Tibial nerve (tissue), 4 donors: ENCODE data around the gene ZDHHC11. TPM values are rescaled to one million over a fixed set of nuclear protein-coding genes. Genes with fewer than 3 reads are reported as not detected.
"Not testable (repeated sequence)": the region's sequence is repeated elsewhere in the genome, so short reads cannot be mapped to it uniquely, and the experiment has no call there.

Experiments
- DNase-seq, 2 donors: peaks; one replicate each; pipeline ENCODE4 v3.0.0-alpha.2; 2019; ENCODE audit warnings: low spot score in 2 of 2
- H3K27ac ChIP-seq, 4 donors: fragments of 200-600 bp; sonication (generic) in 3 of 4; one replicate each; pipeline ENCODE4 v1.5.1; 2017 to 2019; ENCODE audit warnings: mild to moderate bottlenecking in 1 of 4
- H3K27me3 ChIP-seq, 2 donors: fragments of 200-600 bp; sonication (generic) in 1 of 2; one replicate each; pipeline versions ENCODE4 v1.5.1 to v1.6.0; 2017 to 2019
- H3K36me3 ChIP-seq, 3 donors: fragments of 200-600 bp; sonication (generic); one replicate each; pipeline ENCODE4 v1.5.1; 2018 to 2019
- H3K4me1 ChIP-seq, 4 donors: fragments of 200-600 bp; sonication (generic) in 3 of 4; one replicate each; pipeline ENCODE4 v1.5.1; 2017 to 2019
- H3K4me3 ChIP-seq, 4 donors: fragments of 200-600 bp; sonication (generic) in 3 of 4; one replicate each; pipeline ENCODE4 v1.5.1; 2017 to 2019; ENCODE audit warnings: mild to moderate bottlenecking in 1 of 4, moderate library complexity in 1 of 4
- H3K9me3 ChIP-seq, 4 donors: fragments of 200-600 bp; sonication (generic) in 3 of 4; one replicate each; pipeline ENCODE4 v1.5.1; 2017 to 2019
- EP300 ChIP-seq, 2 donors: sonication (generic); formaldehyde crosslinking; IDR thresholded peaks; one replicate each; pipeline ENCODE4 v1.6.1; 2017; ENCODE audit warnings: antibody characterized with exemption in 2 of 2, mild to moderate bottlenecking in 1 of 2
- POLR2A ChIP-seq, 2 donors: fragments of 450-650 bp; IDR thresholded peaks; one replicate each; pipeline ENCODE4 v1.6.1; 2017; ENCODE audit warnings: antibody characterized with exemption in 2 of 2, mild to moderate bottlenecking in 2 of 2, moderate library complexity in 2 of 2
- WGBS, 2 donors: methylation state at CpG; one replicate each; pipeline ENCODE4 v1.1.5; 2018; 5-methylcytosine and 5-hydroxymethylcytosine counted together
- total RNA-seq, 4 donors: library from RNA; depleted of rRNA; stranded (reverse); fragments of >200 nt; gene quantifications; one replicate each; pipeline ENCODE4 v1.1.0, GENCODE V29; 2016
- TF ChIP-seq, protein P1 (sequence below), 5 experiments: fragments of 200-600 bp in 3 of 5; fragments of 450-650 bp in 2 of 5; sonication (generic) in 3 of 5; IDR thresholded peaks; one replicate each; pipeline ENCODE4 v1.5.1; 2016 to 2019; ENCODE audit warnings: antibody characterized with exemption in 5 of 5, mild to moderate bottlenecking in 3 of 5, moderate library complexity in 2 of 5

The ZDHHC11 gene
- total RNA-seq, 4 donors from 2014 or later: 1.1 to 6.9 (median 2.3) TPM

DNA sequence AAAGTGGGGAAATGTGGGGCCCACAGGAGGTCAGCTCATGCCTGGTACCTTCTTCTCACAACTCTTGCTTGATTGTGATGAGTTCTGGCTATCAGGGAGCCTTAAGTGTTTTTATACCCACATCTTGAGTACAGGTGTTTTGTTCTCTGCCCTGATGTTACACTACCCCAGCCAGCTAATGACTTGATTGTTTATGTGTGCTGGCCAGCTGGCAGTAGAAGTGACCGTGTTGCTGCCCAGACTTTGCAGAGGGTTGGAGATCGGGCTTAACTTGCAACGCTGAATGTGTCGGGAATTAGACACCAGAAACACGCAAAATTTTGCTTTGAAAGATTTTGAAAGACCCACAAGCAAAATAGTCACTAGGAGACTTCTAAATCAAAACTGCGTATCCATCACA lies 49.3 kb downstream of the ZDHHC11 start:
- Histone ChIP-seq H3K36me3 (no peaks in the 10 kb centered on the region), H3K9me3 (peaks cover 0 to 14% (median 1%) of the 10 kb centered on the region in 4 donors), H3K27me3 (no peaks in the 10 kb centered on the region), H3K4me1 (no peaks in the 10 kb centered on the region), H3K4me3 (no peak overlapping the region), H3K27ac (no peak overlapping the region)
- no peak for TF ChIP-seq POLR2A (IDR thresholded peaks at IDR 0.05)
- TF ChIP-seq EP300 (IDR thresholded peaks at IDR 0.05): no peak
- TF ChIP-seq, protein P1, sequence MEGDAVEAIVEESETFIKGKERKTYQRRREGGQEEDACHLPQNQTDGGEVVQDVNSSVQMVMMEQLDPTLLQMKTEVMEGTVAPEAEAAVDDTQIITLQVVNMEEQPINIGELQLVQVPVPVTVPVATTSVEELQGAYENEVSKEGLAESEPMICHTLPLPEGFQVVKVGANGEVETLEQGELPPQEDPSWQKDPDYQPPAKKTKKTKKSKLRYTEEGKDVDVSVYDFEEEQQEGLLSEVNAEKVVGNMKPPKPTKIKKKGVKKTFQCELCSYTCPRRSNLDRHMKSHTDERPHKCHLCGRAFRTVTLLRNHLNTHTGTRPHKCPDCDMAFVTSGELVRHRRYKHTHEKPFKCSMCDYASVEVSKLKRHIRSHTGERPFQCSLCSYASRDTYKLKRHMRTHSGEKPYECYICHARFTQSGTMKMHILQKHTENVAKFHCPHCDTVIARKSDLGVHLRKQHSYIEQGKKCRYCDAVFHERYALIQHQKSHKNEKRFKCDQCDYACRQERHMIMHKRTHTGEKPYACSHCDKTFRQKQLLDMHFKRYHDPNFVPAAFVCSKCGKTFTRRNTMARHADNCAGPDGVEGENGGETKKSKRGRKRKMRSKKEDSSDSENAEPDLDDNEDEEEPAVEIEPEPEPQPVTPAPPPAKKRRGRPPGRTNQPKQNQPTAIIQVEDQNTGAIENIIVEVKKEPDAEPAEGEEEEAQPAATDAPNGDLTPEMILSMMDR (IDR thresholded peaks at IDR 0.05): no peak
- WGBS, 2 donors: 85 to 91% methylated on average over 6 of the region's 6 CpGs
- DNase-seq: no peak

GRCh38 chr5:801055-801454 lies 49.7 kb downstream of the ZDHHC11 start:
- not testable (repeated sequence) for H3K27me3 ChIP-seq, H3K27ac ChIP-seq, DNase-seq, H3K4me3 ChIP-seq, H3K4me1 ChIP-seq, H3K36me3 ChIP-seq
- peaks cover 0 to 14% (median 1%) of the 10 kb centered on the region in 4 donors for H3K9me3 ChIP-seq
- WGBS, 2 donors: 72 to 90% methylated on average over 4 of the region's 4 CpGs

GRCh38 chr5:798505-799138 lies 52.2 kb downstream of the ZDHHC11 start:
- H3K27ac ChIP-seq, DNase-seq, H3K4me3 ChIP-seq, H3K9me3 ChIP-seq, H3K36me3 ChIP-seq, H3K4me1 ChIP-seq, H3K27me3 ChIP-seq: not testable (repeated sequence)
- WGBS, 2 donors: 51 to 68% methylated on average over 6 of the region's 6 CpGs

- DNase-seq, H3K27ac ChIP-seq: not testable (repeated sequence)
- 62 to 84% methylated on average over 2 to 4 of the region's 4 CpGs for WGBS, 2 donors
Observed at GRCh38 chr5:797986-798385, 52.8 kb downstream of the ZDHHC11 start.

GRCh38 chr5:795873-796272 lies 54.9 kb downstream of the ZDHHC11 start:
- H3K4me3 ChIP-seq, H3K36me3 ChIP-seq, H3K27me3 ChIP-seq, H3K27ac ChIP-seq, DNase-seq, H3K9me3 ChIP-seq, H3K4me1 ChIP-seq: not testable (repeated sequence)
- WGBS, 2 donors: 70 to 79% methylated on average over 1 of the region's 1 CpG

More at GRCh38 chr5:797986-798385, 52.8 kb downstream of the ZDHHC11 start:
- H3K4me1 ChIP-seq, H3K27me3 ChIP-seq, H3K9me3 ChIP-seq, H3K36me3 ChIP-seq, H3K4me3 ChIP-seq: not testable (repeated sequence)

DNA sequence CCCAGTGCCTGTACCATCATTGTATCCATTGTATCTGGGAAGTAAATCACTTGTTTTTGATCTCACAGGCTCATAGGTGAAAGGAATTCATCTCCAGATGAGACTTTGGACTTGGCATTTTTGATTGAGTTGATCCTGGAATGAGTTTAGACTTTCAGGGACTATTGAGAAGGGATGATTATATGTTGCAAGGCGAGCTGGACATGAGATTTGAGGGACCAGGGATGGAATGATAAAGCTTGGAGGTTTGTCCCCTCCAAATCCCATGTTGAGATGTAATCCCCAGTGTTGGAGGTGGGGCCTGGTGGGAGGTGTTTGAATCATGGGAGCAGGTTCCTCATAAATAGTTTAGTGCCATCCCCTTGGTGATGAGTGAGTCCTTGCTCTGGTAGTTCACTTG lies 55.8 kb downstream of the ZDHHC11 start:
- H3K36me3 ChIP-seq, H3K27ac ChIP-seq, DNase-seq, H3K4me1 ChIP-seq, H3K9me3 ChIP-seq, H3K4me3 ChIP-seq, H3K27me3 ChIP-seq: not testable (repeated sequence)
- 89 to 93% methylated on average over 1 of the region's 1 CpG for WGBS, 2 donors

DNA sequence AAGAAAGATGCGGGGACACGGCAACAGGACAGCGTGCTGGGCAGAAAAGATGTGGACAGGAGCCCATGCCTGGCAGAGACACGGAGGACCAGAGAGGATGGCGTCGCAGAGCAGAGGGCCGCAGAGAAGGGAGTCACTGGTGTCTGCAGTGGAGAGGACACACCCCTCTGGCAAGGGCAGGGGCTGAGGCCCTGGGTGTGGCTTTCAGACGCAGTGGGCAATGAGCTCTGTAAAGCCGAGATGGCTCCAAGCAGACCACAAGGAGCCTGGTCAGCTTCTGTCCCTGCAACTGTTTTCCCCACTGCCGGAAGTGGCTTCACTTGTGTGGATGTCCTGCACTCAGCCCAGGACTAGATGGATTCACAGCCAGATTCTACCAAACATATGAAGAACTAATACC lies 62.1 kb downstream of the ZDHHC11 start:
- not testable (repeated sequence) for H3K4me3 ChIP-seq, DNase-seq, H3K27ac ChIP-seq, H3K36me3 ChIP-seq, H3K27me3 ChIP-seq
- H3K9me3 ChIP-seq: peaks cover 0 to 14% (median 0%) of the 10 kb centered on the region in 4 donors
- 83 to 86% methylated on average over 10 of the region's 10 CpGs for WGBS, 2 donors
- peaks cover 0 to 16% (median 6%) of the 10 kb centered on the region in 4 donors for H3K4me1 ChIP-seq

- peaks cover 0 to 14% (median 0%) of the 10 kb centered on the region in 4 donors for H3K9me3 ChIP-seq
- H3K4me3 ChIP-seq, H3K27me3 ChIP-seq, H3K36me3 ChIP-seq, H3K27ac ChIP-seq, DNase-seq: not testable (repeated sequence)
- peaks cover 0 to 23% (median 9%) of the 10 kb centered on the region in 4 donors for H3K4me1 ChIP-seq
- WGBS, 2 donors: 84 to 93% methylated on average over 6 of the region's 6 CpGs
Observed at GRCh38 chr5:787857-788233, 62.9 kb downstream of the ZDHHC11 start.

- not testable (repeated sequence) for H3K27me3 ChIP-seq, DNase-seq, H3K4me3 ChIP-seq, H3K27ac ChIP-seq, H3K36me3 ChIP-seq
- WGBS, 2 donors: 92 to 97% methylated on average over 5 to 6 of the region's 18 CpGs
- Histone ChIP-seq H3K4me1 (peaks cover 0 to 23% (median 9%) of the 10 kb centered on the region in 4 donors), H3K9me3 (peaks cover 0 to 14% (median 0%) of the 10 kb centered on the region in 4 donors)
Observed at GRCh38 chr5:787224-787856, 63.4 kb downstream of the ZDHHC11 start.

GRCh38 chr5:785181-785705 lies 65.5 kb downstream of the ZDHHC11 start:
- not testable (repeated sequence) for DNase-seq, H3K27me3 ChIP-seq, H3K36me3 ChIP-seq
- peaks cover 0 to 13% (median 0%) of the 10 kb centered on the region in 4 donors for H3K9me3 ChIP-seq
- WGBS, 2 donors: 0 to 13% methylated on average over 9 to 13 of the region's 43 CpGs
- H3K4me1 ChIP-seq: peaks cover 0 to 23% (median 9%) of the 10 kb centered on the region in 4 donors
- peak overlapping the region in 3 of 4 donors; percentile 39 to 64 (median 53) for H3K4me3 ChIP-seq
- peak overlapping the region in 1 of 4 donors; percentile 47 for H3K27ac ChIP-seq

GRCh38 chr5:784428-785177 lies 66.2 kb downstream of the ZDHHC11 start, which contains the start of gene ZDHHC11B:
Gene ZDHHC11B (minus strand): TSS chr5:784729. CDS start chr5:766919, 17,810 bp downstream.
- H3K36me3 ChIP-seq, H3K27me3 ChIP-seq, H3K9me3 ChIP-seq: not testable (repeated sequence)
- Histone ChIP-seq H3K27ac (peak within 1 kb of the TSS in 1 of 4 donors; percentile 47), H3K4me3 (peak within 1 kb of the TSS; percentile 39 to 64 (median 52)), H3K4me1 (peaks cover 0 to 23% (median 9%) of the 10 kb centered on the region in 4 donors)
- 0 to 1% methylated on average over 50 to 61 of the region's 101 CpGs for WGBS, 2 donors
- DNase-seq: peak; percentile 77 to 81
